CD14-positive monocyte (primary cell): ENCODE results near the gene HLA-F. TPM values are rescaled to one million over a fixed set of nuclear protein-coding genes. Genes with fewer than 3 reads are reported as not detected.

ENCODE experiments used
- DNase-seq, 3 donors: peaks; one replicate each; pipeline ENCODE4 v3.0.0-alpha.2; 2011 to 2022
- H2AFZ ChIP-seq: 2 replicates; pipeline ENCODE4 v1.6.0; 2012; ENCODE audit warnings: mild to moderate bottlenecking, low read depth, low read length, inconsistent platforms; ENCODE audit not compliant: insufficient read depth, poor library complexity, severe bottlenecking
- H3K27ac ChIP-seq, 2 donors: 1 replicate in 1 of 2; 2 replicates in 1 of 2; pipeline ENCODE4 v1.5.1; 2012 to 2013; ENCODE audit warnings: low read length in 2 of 2, control low read depth in 1 of 2, inconsistent platforms in 1 of 2, low read depth in 1 of 2, mild to moderate bottlenecking in 1 of 2
- H3K27me3 ChIP-seq, 2 donors: one replicate each; pipeline versions ENCODE4 v1.6.0 to v1.6.1; 2011 to 2013; ENCODE audit warnings: low read length in 2 of 2; ENCODE audit not compliant: control insufficient read depth in 2 of 2, insufficient read depth in 2 of 2
- H3K36me3 ChIP-seq, 2 donors: replicated peaks in 1 of 2; 1 replicate in 1 of 2; 2 replicates in 1 of 2; pipeline versions ENCODE4 v1.5.1 to v1.6.1; 2012 to 2013; ENCODE audit warnings: low read length in 2 of 2, control low read depth in 1 of 2, inconsistent platforms in 1 of 2, mild to moderate bottlenecking in 1 of 2; ENCODE audit not compliant: insufficient read depth in 2 of 2, control insufficient read depth in 1 of 2
- H3K4me1 ChIP-seq, 2 donors: 1 replicate in 1 of 2; 2 replicates in 1 of 2; pipeline versions ENCODE4 v1.5.1 to v1.6.1; 2012 to 2013; ENCODE audit warnings: low read length in 2 of 2, control low read depth in 1 of 2, inconsistent platforms in 1 of 2, mild to moderate bottlenecking in 1 of 2, moderate library complexity in 1 of 2; ENCODE audit not compliant: insufficient read depth in 2 of 2, control insufficient read depth in 1 of 2
- H3K4me2 ChIP-seq: replicated peaks from 2 replicates; pipeline ENCODE3; 2012; ENCODE audit warnings: low read length, moderate library complexity, mild to moderate bottlenecking; ENCODE audit not compliant: poor library complexity, severe bottlenecking; ENCODE audit errors: extremely low read depth
- H3K4me3 ChIP-seq, 3 experiments: fragments of 200-600 bp in 1 of 3; sonication (generic) in 1 of 3; replicated peaks in 1 of 3; 1 replicate in 2 of 3; 2 replicates in 1 of 3; pipeline ENCODE4 v1.5.1; 2011 to 2013; ENCODE audit warnings: low read length in 3 of 3, mild to moderate bottlenecking in 3 of 3, control low read depth in 2 of 3, low read depth in 2 of 3, inconsistent platforms in 1 of 3, moderate library complexity in 1 of 3
- H3K79me2 ChIP-seq: 2 replicates; pipeline ENCODE4 v1.6.0; 2012; ENCODE audit warnings: mild to moderate bottlenecking, control low read depth, inconsistent platforms, low read length, moderate library complexity; ENCODE audit not compliant: insufficient read depth
- H3K9ac ChIP-seq: 2 replicates; pipeline ENCODE4 v1.6.0; 2017; ENCODE audit warnings: low read length, mild to moderate bottlenecking; ENCODE audit not compliant: insufficient read depth, poor library complexity, severe bottlenecking
- H3K9me3 ChIP-seq, 2 donors: replicated peaks in 1 of 2; 1 replicate in 1 of 2; 2 replicates in 1 of 2; pipeline versions ENCODE4 v1.5.1 to v1.6.1; 2012 to 2013; ENCODE audit warnings: low read length in 2 of 2, control low read depth in 1 of 2; ENCODE audit not compliant: control insufficient read depth in 1 of 2, insufficient read depth in 1 of 2
- H4K20me1 ChIP-seq: 2 replicates; pipeline ENCODE4 v1.6.0; 2012; ENCODE audit warnings: mild to moderate bottlenecking, low read length, control low read depth, moderate library complexity; ENCODE audit not compliant: insufficient read depth
- H3K27ac Mint-ChIP-seq, 7 donors: one replicate each; pipeline ENCODE4 v1.8.0; 2020; ENCODE audit warnings: mild to moderate bottlenecking in 7 of 7, mixed read lengths in 7 of 7, moderate library complexity in 6 of 7, inconsistent platforms in 2 of 7
- H3K27me3 Mint-ChIP-seq, 3 donors: one replicate each; pipeline ENCODE4 v1.8.0; 2021 to 2022; ENCODE audit warnings: low read depth in 3 of 3, mild to moderate bottlenecking in 3 of 3, mixed read lengths in 3 of 3, moderate library complexity in 3 of 3, inconsistent platforms in 1 of 3
- H3K36me3 Mint-ChIP-seq, 2 donors: one replicate each; pipeline ENCODE4 v1.8.0; 2020; ENCODE audit warnings: mixed read lengths in 2 of 2, inconsistent platforms in 1 of 2, mild to moderate bottlenecking in 1 of 2
- H3K4me1 Mint-ChIP-seq: one replicate; pipeline ENCODE4 v1.8.0; 2020; ENCODE audit warnings: mild to moderate bottlenecking, mixed read lengths
- H3K4me3 Mint-ChIP-seq, 2 donors: one replicate each; pipeline ENCODE4 v1.8.0; 2020; ENCODE audit warnings: mild to moderate bottlenecking in 2 of 2, mixed read lengths in 2 of 2, moderate library complexity in 1 of 2
- H3K9me3 Mint-ChIP-seq, 7 donors: one replicate each; pipeline ENCODE4 v1.8.0; 2020 to 2022; ENCODE audit warnings: mixed read lengths in 7 of 7, mild to moderate bottlenecking in 6 of 7, moderate library complexity in 6 of 7, inconsistent platforms in 2 of 7
- WGBS: methylation state at CpG from one replicate; pipeline ENCODE4 v1.1.5; 2013; ENCODE audit warnings: missing lambda C conversion rate; ENCODE audit not compliant: insufficient coverage; 5-methylcytosine and 5-hydroxymethylcytosine counted together
- intact Hi-C, 2 donors: fragments of 100-400 bp; cut with micrococcal nuclease; formaldehyde crosslinking; loops; one replicate each; pipeline versions ENCODE4 v1.15.0 to v1.15.1; 2023
- polyA plus RNA-seq, 3 donors: library from polyadenylated mRNA; depleted of rRNA in 1 of 3; unstranded in 2 of 3; stranded (reverse) in 1 of 3; fragments of 300-500 nt in 2 of 3; fragments of >200 nt in 1 of 3; fragmentation: Illumina TruSeq in 2 of 3; gene quantifications; 1 replicate in 2 of 3; 2 replicates in 1 of 3; pipeline ENCODE4 v1.2.3, GENCODE V29; 2012 to 2021
- TF ChIP-seq, protein P1 (sequence below): fragments of 200-600 bp; IDR thresholded peaks from one replicate; pipeline ENCODE4 v1.8.0; 2022; ENCODE audit warnings: antibody characterized with exemption, mild to moderate bottlenecking

HLA-F gene
- polyA plus RNA-seq, 3 donors, result 283 to 816 (median 394) TPM

- Histone ChIP-seq H3K79me2 (no peaks in the 10 kb centered on the region), H3K9ac (no peak overlapping the region), H3K4me2 (peak overlapping the region; percentile 20), H3K27me3 (no peaks in the 10 kb centered on the region), H3K36me3 (no peaks in the 10 kb centered on the region), H3K4me1 (no peaks in the 10 kb centered on the region), H4K20me1 (no peaks in the 10 kb centered on the region), H3K9me3 (peaks cover 0 to 7% of the 10 kb centered on the region in 2 donors), H3K4me3 (peak overlapping the region in 2 of 3 experiments; percentile 33 to 51), H2AFZ (peak overlapping the region; percentile 11), H3K27ac (no peak overlapping the region)
- TF ChIP-seq, protein P1, sequence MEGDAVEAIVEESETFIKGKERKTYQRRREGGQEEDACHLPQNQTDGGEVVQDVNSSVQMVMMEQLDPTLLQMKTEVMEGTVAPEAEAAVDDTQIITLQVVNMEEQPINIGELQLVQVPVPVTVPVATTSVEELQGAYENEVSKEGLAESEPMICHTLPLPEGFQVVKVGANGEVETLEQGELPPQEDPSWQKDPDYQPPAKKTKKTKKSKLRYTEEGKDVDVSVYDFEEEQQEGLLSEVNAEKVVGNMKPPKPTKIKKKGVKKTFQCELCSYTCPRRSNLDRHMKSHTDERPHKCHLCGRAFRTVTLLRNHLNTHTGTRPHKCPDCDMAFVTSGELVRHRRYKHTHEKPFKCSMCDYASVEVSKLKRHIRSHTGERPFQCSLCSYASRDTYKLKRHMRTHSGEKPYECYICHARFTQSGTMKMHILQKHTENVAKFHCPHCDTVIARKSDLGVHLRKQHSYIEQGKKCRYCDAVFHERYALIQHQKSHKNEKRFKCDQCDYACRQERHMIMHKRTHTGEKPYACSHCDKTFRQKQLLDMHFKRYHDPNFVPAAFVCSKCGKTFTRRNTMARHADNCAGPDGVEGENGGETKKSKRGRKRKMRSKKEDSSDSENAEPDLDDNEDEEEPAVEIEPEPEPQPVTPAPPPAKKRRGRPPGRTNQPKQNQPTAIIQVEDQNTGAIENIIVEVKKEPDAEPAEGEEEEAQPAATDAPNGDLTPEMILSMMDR, result no peak
- WGBS, result 57% methylated on average over 24 of the region's 24 CpGs
- intact Hi-C loops, result no loop called here
- peaks cover 10% of the 10 kb centered on the region for H3K4me1 Mint-ChIP-seq
- DNase-seq, result no peak
- H3K27me3 Mint-ChIP-seq, result peaks cover 9 to 21% (median 10%) of the 10 kb centered on the region in 3 donors
- no peaks in the 10 kb centered on the region for H3K36me3 Mint-ChIP-seq
- peak overlapping the region in 2 of 7 donors; percentile 37 to 61 for H3K27ac Mint-ChIP-seq
- H3K4me3 Mint-ChIP-seq, result no peak overlapping the region
- peaks cover 0 to 8% (median 4%) of the 10 kb centered on the region in 7 donors for H3K9me3 Mint-ChIP-seq
Observed at GRCh38 chr6:29680416-29680815, 42.8 kb upstream of the HLA-F start.

- intact Hi-C loops, result no loop called here
- H3K9me3 Mint-ChIP-seq, result peaks cover 0 to 8% (median 4%) of the 10 kb centered on the region in 7 donors
- H3K4me2 ChIP-seq, result peak within 1 kb of the TSS; percentile 20
- H3K27me3 ChIP-seq, result no peaks in the 10 kb centered on the region
- peaks cover 10% of the 10 kb centered on the region for H3K4me1 Mint-ChIP-seq
- no peaks in the 10 kb centered on the region for H3K79me2 ChIP-seq
- no peaks in the 10 kb centered on the region for H4K20me1 ChIP-seq
- H3K9me3 ChIP-seq, result peaks cover 0 to 7% of the 10 kb centered on the region in 2 donors
- no peak within 1 kb of the TSS for H3K27ac ChIP-seq
- H2AFZ ChIP-seq, result peak within 1 kb of the TSS; percentile 11
- 58% methylated on average over 26 of the region's 31 CpGs for WGBS
- H3K4me3 ChIP-seq, result peak within 1 kb of the TSS in 2 of 3 experiments; percentile 33 to 51
- H3K27me3 Mint-ChIP-seq, result peaks cover 9 to 21% (median 10%) of the 10 kb centered on the region in 3 donors
- H3K9ac ChIP-seq, result no peak within 1 kb of the TSS
- H3K36me3 Mint-ChIP-seq, result no peaks in the 10 kb centered on the region
- no peaks in the 10 kb centered on the region for H3K36me3 ChIP-seq
- peak within 1 kb of the TSS in 2 of 7 donors; percentile 37 to 61 for H3K27ac Mint-ChIP-seq
- TF ChIP-seq, protein P1, result no peak
- DNase-seq, result no peak
- no peaks in the 10 kb centered on the region for H3K4me1 ChIP-seq
- H3K4me3 Mint-ChIP-seq, result peak within 1 kb of the TSS in 1 of 2 donors; percentile 42
Observed at GRCh38 chr6:29680904-29681303, 42.3 kb upstream of the HLA-F start, which contains the start of gene ZFP57. Gene ZFP57, minus strand, starts transcription at chr6:29681152. Its CDS starts 4,149 bp downstream, at chr6:29677003.
